GM21786 (cell line): ENCODE data around the gene CTNNA3.
"Not testable (repeated sequence)": the region's sequence is repeated elsewhere in the genome, so short reads cannot be mapped to it uniquely, and the experiment has no call there.

Experiments
- ATAC-seq: cut with Tn5 transposase; IDR thresholded peaks from one replicate; pipeline ENCODE4 v1.9.1; 2021; ENCODE audit not compliant: unreplicated experiment

The CTNNA3 gene

GRCh38 chr10:67259319-67259929, 436.6 kb downstream of the CTNNA3 start:
- ATAC-seq, result no peak

- ATAC-seq, result no peak
Measured at GRCh38 chr10:67257427-67258144, 438.4 kb downstream of the CTNNA3 start.

GRCh38 chr10:67257018-67257417, 439.0 kb downstream of the CTNNA3 start:
- no peak for ATAC-seq

DNA sequence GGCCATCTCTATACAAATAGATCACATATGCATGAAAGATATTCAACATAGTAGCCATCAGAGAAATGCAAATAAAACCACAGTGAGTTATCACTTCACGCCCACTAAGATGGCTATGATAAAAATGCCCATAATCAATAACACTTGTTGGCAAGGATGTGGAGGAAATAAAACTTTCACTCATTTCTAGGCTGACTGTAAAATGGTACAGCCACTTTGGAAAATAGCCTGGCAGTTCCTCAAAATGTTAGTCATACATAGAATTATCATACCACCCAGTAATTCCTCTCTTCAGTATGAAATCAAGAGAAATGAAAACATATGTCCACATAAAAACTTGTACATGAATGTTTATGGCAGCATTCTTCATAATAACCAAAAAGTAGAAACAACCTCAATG, 445.3 kb downstream of the CTNNA3 start:
- no peak for ATAC-seq

DNA sequence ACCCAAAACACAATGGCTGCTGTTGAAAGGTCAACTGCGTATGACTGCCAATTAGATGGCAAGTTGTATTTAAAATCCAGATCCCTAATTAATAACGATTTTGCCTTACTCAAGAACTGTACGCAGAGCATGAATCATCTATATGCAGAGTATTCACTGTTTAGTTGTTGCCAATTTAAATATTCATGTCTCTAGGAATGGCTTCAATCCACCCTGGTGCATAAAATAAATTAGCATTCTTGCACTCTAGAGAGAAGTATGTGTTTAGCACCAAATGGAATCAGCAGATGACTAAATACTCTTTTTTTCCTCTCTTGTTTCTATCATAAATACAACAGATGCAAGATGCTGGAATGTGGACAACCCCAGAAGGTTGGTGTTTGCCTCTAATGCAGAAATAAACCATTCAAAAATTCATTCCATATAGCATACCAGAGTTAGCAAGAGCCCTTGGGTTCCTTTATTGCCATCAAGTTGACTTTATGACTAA, 449.9 kb downstream of the CTNNA3 start:
- no peak for ATAC-seq

DNA sequence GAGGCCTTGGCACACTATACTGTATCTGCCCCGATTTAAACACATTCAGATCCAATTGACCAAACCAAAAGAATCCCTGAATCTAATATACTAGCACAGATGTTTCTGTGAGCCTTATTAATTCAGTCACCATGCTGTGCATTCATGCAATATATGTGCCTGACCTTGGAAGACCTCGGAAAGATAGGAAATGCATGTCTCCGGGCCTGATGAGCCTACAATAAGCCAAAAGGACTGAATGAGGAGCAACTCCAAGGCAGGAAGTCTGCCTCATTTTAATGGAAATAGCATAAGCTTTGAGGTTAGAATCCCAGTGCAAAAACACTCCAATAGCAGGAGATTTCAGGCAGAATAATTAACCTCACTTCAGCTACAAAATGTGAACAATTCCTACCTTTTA, 453.5 kb downstream of the CTNNA3 start:
- ATAC-seq, result no peak

DNA sequence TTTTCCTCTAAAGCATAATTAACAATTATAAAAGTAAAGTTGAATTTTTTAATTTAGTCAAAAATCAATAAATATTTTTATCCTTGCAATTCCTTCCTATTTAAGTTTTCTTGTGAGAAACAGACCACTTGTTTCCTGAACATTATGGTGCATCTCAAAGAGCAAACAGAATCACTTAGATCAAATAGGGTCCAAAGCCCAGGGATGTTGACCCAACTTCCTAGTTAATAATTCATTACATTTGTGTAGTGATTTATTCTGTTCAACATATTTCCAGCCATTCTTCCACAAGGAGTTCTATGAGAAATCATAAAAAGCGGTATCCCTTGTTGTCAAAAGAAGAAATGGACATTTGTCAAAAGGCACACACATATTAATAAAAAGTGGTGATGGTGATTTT, 454.5 kb downstream of the CTNNA3 start:
- no peak for ATAC-seq

- no peak for ATAC-seq
Measured at GRCh38 chr10:67239864-67240497, 456.0 kb downstream of the CTNNA3 start.

DNA sequence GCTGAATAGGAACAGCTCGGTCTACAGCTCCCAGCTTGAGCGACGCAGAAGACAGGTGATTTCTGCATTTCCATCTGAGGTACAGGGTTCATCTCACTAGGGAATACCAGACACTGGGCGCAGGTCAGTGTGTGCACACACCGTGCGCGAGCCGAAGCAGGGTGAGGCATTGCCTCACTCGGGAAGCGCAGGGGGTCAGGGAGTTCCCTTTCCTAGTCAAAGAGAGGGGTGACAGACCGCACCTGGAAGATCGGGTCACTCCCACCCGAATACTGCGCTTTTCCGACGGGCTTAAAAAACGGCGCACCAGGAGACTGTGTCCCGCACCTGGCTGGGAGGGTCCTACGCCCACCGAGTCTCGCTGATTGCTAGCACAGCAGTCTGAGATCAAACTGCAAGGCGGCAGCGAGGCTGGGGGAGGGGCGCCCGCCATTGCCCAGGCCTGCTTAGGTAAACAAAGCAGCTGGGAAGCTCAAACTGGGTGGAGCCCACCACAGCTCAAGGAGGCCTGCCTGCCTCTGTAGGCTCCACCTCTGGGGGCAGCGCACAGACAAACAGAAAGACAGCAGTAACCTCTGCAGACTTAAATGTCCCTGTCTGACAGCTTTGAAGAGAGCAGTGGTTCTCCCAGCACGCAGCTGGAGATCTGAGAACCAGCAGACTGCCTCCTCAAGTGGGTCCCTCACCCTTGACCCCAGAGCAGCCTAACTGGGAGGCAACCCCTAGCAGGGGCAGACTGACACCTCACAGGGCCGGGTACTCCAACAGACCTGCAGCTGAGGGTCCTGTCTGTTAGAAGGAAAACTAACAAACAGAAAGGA, 465.1 kb downstream of the CTNNA3 start:
- not testable (repeated sequence) for ATAC-seq

DNA sequence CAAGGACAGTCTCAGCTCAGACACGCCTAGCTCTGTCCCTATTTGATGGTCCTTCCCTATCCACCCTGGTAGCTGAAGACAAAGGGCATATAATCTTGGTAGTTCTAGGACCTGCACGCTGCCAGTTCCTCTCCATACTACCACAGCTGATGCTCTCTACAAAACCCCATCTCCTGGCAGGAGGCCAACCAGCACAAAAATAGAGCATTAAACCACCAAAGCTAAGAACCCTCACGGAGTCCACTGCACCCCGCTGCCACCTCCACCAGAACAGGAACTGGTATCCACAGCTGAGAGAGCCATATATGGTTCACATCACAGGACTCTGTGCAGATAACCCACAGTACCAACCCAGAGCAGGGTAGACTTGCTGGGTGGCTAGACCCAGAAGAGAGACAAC, 470.8 kb downstream of the CTNNA3 start:
- ATAC-seq, result no peak

- no peak for ATAC-seq
Measured at GRCh38 chr10:67224553-67224952, 471.4 kb downstream of the CTNNA3 start.

GRCh38 chr10:67222934-67223333, 473.1 kb downstream of the CTNNA3 start:
- ATAC-seq, result no peak

DNA sequence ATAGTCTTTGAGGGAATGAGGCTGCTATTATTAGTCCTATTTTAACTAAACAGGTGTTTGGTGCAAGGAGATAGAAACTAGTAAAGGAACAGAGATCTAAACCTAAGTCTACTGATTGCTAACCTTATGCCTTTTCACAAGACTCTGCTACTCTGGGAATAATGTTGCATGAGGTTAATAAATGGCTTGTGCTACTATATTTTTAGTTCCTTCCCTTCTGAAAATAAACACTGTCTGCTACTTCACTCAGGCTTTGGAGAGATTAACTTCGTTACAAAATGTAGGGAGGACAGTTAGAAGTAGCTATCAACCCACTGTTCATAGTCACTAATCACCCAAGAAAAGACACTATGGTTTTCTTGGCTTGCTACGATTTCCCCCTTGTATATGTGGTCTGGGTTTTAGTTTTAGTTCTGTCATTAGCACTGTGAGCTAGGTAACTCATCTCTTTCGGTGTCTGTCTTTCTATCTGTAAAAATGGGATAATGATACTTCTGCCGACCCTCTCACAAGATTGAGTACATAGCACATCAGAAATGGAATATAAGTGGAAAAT, 474.0 kb downstream of the CTNNA3 start:
- no peak for ATAC-seq

- no peak for ATAC-seq
Measured at GRCh38 chr10:67211680-67212079, 484.3 kb downstream of the CTNNA3 start.

- ATAC-seq, result not testable (repeated sequence)
Measured at GRCh38 chr10:67207923-67208322, 488.1 kb downstream of the CTNNA3 start.

DNA sequence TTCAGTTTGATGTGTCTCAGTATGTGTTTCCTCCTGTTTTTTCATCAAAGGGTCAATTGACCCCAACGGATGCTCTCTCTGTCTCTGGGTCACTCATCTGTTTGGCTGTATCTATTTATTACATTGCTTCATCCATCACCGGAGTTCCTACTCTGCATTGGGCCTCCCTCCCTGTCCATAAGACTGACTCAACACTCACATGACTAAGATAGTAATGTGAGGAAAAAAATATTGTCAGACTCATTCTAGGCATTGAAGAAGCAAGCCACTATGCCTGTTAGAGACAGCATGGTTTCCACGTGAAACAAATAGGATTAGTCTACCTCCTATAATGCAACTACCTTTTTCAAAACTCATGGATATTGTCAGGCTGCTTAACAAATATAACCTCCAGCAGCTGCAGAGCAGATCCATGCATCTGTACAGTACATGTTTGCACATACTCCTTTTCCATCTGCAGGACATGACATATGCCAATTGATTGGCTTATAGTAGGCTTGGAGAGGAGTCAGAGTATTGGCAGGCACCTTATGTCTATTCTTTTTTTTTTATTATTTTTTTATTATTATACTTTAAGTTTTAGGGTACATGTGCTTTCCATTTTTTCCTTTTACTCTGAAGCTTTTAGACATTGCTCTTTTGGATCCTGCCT, 495.0 kb downstream of the CTNNA3 start:
- no peak for ATAC-seq

GRCh38 chr10:67175354-67175753, 520.6 kb downstream of the CTNNA3 start:
- ATAC-seq, result no peak

DNA sequence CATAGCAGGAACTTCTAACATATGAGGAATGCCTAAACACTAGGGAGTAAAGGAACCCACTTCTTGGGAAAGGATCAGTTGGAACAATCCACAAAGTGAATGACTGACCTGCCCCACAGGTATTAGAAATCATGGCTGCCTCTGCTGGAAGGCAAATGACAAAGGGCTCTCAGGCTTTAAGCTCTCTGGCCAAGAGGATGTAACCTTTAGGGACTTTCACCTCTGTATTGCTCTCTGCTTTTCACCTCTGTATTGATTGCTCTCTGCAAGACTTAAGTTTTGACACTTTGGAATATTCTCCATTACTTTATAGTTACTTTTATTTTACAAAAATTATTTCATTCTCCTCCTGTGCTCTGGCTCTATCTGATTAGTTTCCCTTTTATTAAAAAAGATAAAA, 522.2 kb downstream of the CTNNA3 start:
- ATAC-seq, result no peak

- ATAC-seq, result no peak
Measured at GRCh38 chr10:67171970-67172369, 524.0 kb downstream of the CTNNA3 start.

GRCh38 chr10:67156239-67156638, 539.8 kb downstream of the CTNNA3 start:
- no peak for ATAC-seq

DNA sequence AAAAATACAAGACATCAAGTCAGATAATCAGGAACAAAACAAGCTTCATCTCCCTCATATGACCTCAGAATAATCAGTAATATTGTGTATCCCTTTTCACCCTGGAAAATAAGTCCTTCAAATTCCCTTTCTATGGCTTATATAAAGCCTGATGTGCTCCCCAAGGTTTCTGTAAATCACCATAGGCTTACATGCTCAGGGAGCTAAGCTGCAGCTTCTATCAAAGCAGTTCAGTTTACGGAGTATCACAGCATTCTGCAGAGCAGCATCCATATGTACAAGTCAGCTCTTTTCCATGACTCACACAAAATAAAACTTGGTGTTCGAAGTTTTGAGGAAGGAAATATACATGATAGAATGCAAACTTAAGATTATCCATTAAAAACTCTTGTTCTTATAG, 544.5 kb downstream of the CTNNA3 start:
- ATAC-seq, result no peak
